Skeletal muscle satellite cell (primary cell): ENCODE data around the gene FTSJ3.

ENCODE experiments used
- H3K27me3 ChIP-seq: 2 replicates; pipeline ENCODE4 v1.7.0; 2013; ENCODE audit warnings: low read length; ENCODE audit not compliant: control insufficient read depth, insufficient read depth
- H3K36me3 ChIP-seq: 2 replicates; pipeline ENCODE4 v1.7.0; 2013; ENCODE audit warnings: mild to moderate bottlenecking, control low read depth, low read length; ENCODE audit not compliant: insufficient read depth
- H3K4me1 ChIP-seq: 2 replicates; pipeline ENCODE4 v1.7.0; 2013; ENCODE audit warnings: low read length; ENCODE audit not compliant: control insufficient read depth, insufficient read depth
- H3K4me2 ChIP-seq: 2 replicates; pipeline ENCODE4 v1.7.0; 2013; ENCODE audit warnings: mild to moderate bottlenecking, low read length
- H3K4me3 ChIP-seq: 2 replicates; pipeline ENCODE4 v1.7.0; 2013; ENCODE audit warnings: low read length
- H3K9ac ChIP-seq: 2 replicates; pipeline ENCODE4 v1.7.0; 2013; ENCODE audit warnings: mild to moderate bottlenecking, low read depth, low read length, moderate library complexity
- H3K9me3 ChIP-seq: replicated peaks from 2 replicates; pipeline ENCODE4 v1.7.0; 2013; ENCODE audit warnings: mild to moderate bottlenecking, control low read depth, low read length

FTSJ3 gene

GRCh38 chr17:63832455-63832854 is 5.0 kb upstream of the FTSJ3 start:
- Histone ChIP-seq H3K4me2 (no peak overlapping the region), H3K27me3 (no peaks in the 10 kb centered on the region), H3K9me3 (no peaks in the 10 kb centered on the region), H3K4me3 (no peak overlapping the region), H3K9ac (no peak overlapping the region), H3K36me3 (peaks cover 74% of the 10 kb centered on the region), H3K4me1 (peaks cover 14% of the 10 kb centered on the region)

GRCh38 chr17:63832014-63832413 is 4.6 kb upstream of the FTSJ3 start:
- H3K27me3 ChIP-seq, result no peaks in the 10 kb centered on the region
- H3K9ac ChIP-seq, result no peak overlapping the region
- no peak overlapping the region for H3K4me3 ChIP-seq
- H3K4me2 ChIP-seq, result no peak overlapping the region
- no peaks in the 10 kb centered on the region for H3K9me3 ChIP-seq
- H3K4me1 ChIP-seq, result peaks cover 14% of the 10 kb centered on the region
- peaks cover 74% of the 10 kb centered on the region for H3K36me3 ChIP-seq

GRCh38 chr17:63831505-63831904 is 4.0 kb upstream of the FTSJ3 start:
- Histone ChIP-seq H3K9me3 (no peaks in the 10 kb centered on the region), H3K36me3 (peaks cover 69% of the 10 kb centered on the region), H3K9ac (no peak overlapping the region), H3K4me1 (peaks cover 14% of the 10 kb centered on the region), H3K27me3 (no peaks in the 10 kb centered on the region), H3K4me2 (no peak overlapping the region), H3K4me3 (no peak overlapping the region)

GRCh38 chr17:63830904-63831491 is 3.5 kb upstream of the FTSJ3 start:
- peaks cover 67% of the 10 kb centered on the region for H3K36me3 ChIP-seq
- H3K27me3 ChIP-seq, result no peaks in the 10 kb centered on the region
- H3K4me3 ChIP-seq, result no peak overlapping the region
- H3K9ac ChIP-seq, result no peak overlapping the region
- peaks cover 17% of the 10 kb centered on the region for H3K4me1 ChIP-seq
- no peak overlapping the region for H3K4me2 ChIP-seq
- no peaks in the 10 kb centered on the region for H3K9me3 ChIP-seq

DNA sequence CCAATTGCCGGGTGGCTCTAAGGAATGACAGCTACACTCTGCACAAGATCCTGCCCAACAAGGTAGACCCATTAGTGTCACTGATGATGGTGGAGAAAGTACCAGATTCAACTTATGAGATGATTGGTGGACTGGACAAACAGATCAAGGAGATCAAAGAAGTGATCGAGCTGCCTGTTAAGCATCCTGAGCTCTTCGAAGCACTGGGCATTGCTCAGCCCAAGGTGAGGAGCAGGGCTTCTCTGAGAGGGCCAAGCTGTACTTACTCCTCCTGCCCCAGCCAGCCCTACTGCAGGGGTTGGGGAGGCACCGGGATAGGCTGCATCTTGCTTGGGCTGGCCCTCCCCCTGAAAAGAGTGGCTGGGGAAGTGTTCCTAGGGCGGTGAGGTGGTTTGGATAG is 2.8 kb upstream of the FTSJ3 start:
- Histone ChIP-seq H3K36me3 (peaks cover 70% of the 10 kb centered on the region), H3K4me1 (peaks cover 24% of the 10 kb centered on the region), H3K9ac (no peak overlapping the region), H3K27me3 (no peaks in the 10 kb centered on the region), H3K4me2 (no peak overlapping the region), H3K9me3 (no peaks in the 10 kb centered on the region), H3K4me3 (no peak overlapping the region)

DNA sequence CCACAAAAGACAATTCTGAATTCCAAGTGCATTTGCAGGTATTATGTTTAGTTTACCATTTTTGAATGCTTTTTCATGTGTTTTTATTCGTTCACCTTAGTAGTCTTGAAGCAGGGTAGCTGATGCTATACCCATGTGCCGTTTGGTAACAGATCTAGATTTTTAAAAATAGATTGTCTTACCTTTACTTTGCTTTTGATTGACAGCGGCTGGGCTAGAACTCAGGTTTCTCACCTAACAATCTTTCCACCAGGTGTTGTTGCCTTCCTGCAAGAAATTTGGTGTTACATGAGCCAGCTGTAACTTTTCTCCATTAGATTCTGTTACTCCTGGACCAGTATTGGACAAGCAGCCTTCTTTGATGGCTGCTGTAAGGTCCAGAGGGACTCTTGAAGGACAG is 1.5 kb upstream of the FTSJ3 start:
- Histone ChIP-seq H3K9ac (no peak overlapping the region), H3K27me3 (no peaks in the 10 kb centered on the region), H3K4me2 (peak overlapping the region; percentile 89), H3K36me3 (peaks cover 73% of the 10 kb centered on the region), H3K4me3 (peak overlapping the region; percentile 89), H3K4me1 (peaks cover 25% of the 10 kb centered on the region), H3K9me3 (no peaks in the 10 kb centered on the region)

DNA sequence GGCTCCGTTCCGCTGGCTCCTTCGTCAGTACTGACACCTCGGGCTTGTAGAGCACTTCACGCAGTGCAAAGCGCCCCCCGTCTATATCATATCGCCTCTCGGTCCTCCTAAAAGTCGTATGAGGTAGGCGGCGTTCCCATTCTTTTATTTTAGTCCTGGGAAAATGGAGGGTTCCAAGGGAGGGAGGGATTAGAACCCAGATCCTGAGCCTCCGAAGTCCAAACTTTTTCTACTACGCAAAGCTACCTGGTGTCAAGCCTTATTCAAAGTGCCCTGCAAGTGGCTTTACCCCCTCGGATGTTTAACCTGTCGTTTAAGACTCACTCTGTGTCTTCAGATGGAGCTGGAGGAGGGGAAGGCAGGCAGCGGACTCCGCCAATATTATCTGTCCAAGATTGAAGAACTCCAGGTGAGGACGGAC is 348 bp upstream of the FTSJ3 start:
- H3K9ac ChIP-seq, result peak overlapping the region; percentile 92
- H3K36me3 ChIP-seq, result peaks cover 70% of the 10 kb centered on the region
- H3K4me3 ChIP-seq, result peak overlapping the region; percentile 89
- H3K27me3 ChIP-seq, result no peaks in the 10 kb centered on the region
- no peaks in the 10 kb centered on the region for H3K9me3 ChIP-seq
- peak overlapping the region; percentile 89 for H3K4me2 ChIP-seq
- peaks cover 25% of the 10 kb centered on the region for H3K4me1 ChIP-seq

DNA sequence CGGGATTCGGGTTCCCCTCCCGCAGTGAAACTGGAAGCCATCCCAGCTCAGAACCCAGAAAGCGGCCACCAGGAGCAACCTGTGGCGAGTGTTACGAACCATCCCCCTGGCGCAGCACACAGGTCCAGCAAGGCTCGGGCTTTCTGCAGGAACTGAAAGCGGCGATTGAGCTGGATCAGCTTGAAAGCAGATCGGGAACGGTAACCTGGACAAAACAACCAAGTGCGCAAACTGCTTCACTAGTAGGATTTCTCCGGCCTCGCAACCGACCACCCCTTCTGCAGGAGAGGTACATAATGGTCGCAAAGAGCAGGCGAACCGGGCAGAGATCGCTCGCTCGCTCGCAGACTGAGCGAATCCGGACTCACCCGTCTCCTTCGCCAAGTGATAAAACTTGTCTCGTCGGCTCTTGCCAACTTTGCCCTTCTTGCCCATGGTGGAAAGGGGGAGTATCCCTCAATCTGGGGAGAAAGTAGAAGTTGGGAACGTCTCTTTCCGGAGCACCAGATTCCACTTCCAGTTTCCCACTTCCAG is 928 bp downstream of the FTSJ3 start:
- Histone ChIP-seq H3K4me1 (peaks cover 25% of the 10 kb centered on the region), H3K36me3 (peaks cover 70% of the 10 kb centered on the region), H3K9ac (peak overlapping the region; percentile 92), H3K4me2 (peak overlapping the region; percentile 89), H3K27me3 (no peaks in the 10 kb centered on the region), H3K9me3 (no peaks in the 10 kb centered on the region), H3K4me3 (peak overlapping the region; percentile 89)

- Histone ChIP-seq H3K4me2 (no peak overlapping the region), H3K9me3 (no peaks in the 10 kb centered on the region), H3K4me1 (peaks cover 23% of the 10 kb centered on the region), H3K9ac (no peak overlapping the region), H3K36me3 (peaks cover 68% of the 10 kb centered on the region), H3K27me3 (no peaks in the 10 kb centered on the region), H3K4me3 (no peak overlapping the region)
These were observed 3.1 kb downstream of the FTSJ3 start for GRCh38 chr17:63824362-63824761.

DNA sequence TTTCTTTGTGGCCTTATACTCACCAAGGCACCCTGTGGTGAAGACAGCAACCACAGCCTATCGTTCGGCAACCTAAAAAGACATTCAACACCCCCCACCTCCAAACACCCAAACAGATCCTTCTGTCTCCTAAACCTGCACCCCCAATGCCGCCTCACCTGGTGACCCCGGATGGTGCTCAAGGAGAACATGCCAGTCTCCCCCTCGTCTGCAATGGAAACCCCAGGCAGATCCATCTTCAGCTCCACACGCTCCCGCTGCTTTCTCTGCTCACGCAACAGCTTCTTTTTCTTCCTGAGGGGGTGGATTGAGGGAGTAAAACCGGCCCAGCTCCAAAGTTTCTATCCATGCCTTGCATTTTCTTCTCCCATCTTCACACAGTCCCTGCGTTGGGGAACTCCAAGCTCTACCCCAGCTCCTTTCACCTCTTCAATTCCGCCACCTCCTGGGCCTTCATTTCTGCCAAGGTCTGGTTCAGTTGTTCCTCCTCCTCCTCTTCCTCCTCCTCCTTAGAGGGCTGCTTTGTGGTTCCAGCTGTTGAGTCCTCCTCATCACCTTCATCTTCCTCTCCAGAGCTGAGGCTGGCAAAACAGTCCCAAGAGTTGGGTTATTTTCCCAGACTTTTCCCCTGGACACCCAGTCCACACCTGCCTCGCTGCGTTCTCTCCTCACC is 3.7 kb downstream of the FTSJ3 start:
- Histone ChIP-seq H3K9ac (no peak overlapping the region), H3K27me3 (no peaks in the 10 kb centered on the region), H3K4me2 (no peak overlapping the region), H3K4me1 (peaks cover 18% of the 10 kb centered on the region), H3K9me3 (no peaks in the 10 kb centered on the region), H3K4me3 (no peak overlapping the region), H3K36me3 (peaks cover 68% of the 10 kb centered on the region)

- Histone ChIP-seq H3K4me1 (peaks cover 10% of the 10 kb centered on the region), H3K27me3 (no peaks in the 10 kb centered on the region), H3K9ac (no peak overlapping the region), H3K9me3 (no peaks in the 10 kb centered on the region), H3K4me2 (no peak overlapping the region), H3K4me3 (no peak overlapping the region), H3K36me3 (peaks cover 79% of the 10 kb centered on the region)
These were observed 4.9 kb downstream of the FTSJ3 start for GRCh38 chr17:63822537-63822936.

DNA sequence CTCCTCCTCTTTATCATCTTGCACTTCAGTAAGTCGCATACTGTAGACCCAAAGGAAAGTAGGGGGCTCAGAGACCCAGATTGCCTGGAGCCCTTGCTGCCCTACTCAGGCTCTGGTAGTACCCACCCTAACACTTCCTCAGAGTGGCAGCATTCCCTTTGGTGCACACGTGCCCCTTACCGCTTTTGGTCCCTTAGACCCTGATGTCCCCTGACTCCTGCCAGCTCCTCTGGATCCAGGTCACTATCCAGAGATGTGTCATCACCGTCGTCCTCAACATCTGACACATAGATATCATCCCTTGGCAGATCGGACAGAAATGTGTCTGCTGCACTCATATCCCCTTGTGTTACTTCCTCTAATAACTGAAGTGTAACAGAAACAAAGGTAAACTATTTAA is 5.7 kb downstream of the FTSJ3 start:
- H3K4me2 ChIP-seq, result no peak overlapping the region
- no peaks in the 10 kb centered on the region for H3K27me3 ChIP-seq
- H3K4me1 ChIP-seq, result peaks cover 12% of the 10 kb centered on the region
- no peak overlapping the region for H3K4me3 ChIP-seq
- peaks cover 86% of the 10 kb centered on the region for H3K36me3 ChIP-seq
- no peak overlapping the region for H3K9ac ChIP-seq
- H3K9me3 ChIP-seq, result no peaks in the 10 kb centered on the region
